DOHH2 (cell line): Measurements from ENCODE around the gene PMIS2.

Experiments used
- H3F3A ChIP-seq: fragments of 200-600 bp; sonication (generic), shearing (Covaris generic); 2 replicates; pipeline ENCODE4 v1.6.0; 2016; ENCODE audit warnings: antibody characterized with exemption, mild to moderate bottlenecking; ENCODE audit not compliant: control insufficient read depth, insufficient read depth
- H3K27ac ChIP-seq: fragments of 200-600 bp; sonication (generic); 2 replicates; pipeline ENCODE4 v1.5.1; 2014; ENCODE audit warnings: low read depth, mild to moderate bottlenecking, low read length, moderate library complexity
- H3K27me3 ChIP-seq: fragments of 200-600 bp; sonication (generic); 2 replicates; pipeline ENCODE4 v1.6.1; 2014; ENCODE audit warnings: mild to moderate bottlenecking, low read length, mixed read lengths; ENCODE audit not compliant: control insufficient read depth
- H3K36me3 ChIP-seq: fragments of 200-600 bp; sonication (generic); 2 replicates; pipeline ENCODE4 v1.6.1; 2014; ENCODE audit warnings: mild to moderate bottlenecking, low read length, moderate library complexity, mixed read lengths; ENCODE audit not compliant: control insufficient read depth
- H3K4me1 ChIP-seq: fragments of 200-600 bp; sonication (generic); 2 replicates; pipeline ENCODE4 v1.6.1; 2014; ENCODE audit warnings: mild to moderate bottlenecking, low read length, mixed read lengths; ENCODE audit not compliant: control insufficient read depth
- H3K4me2 ChIP-seq: fragments of 200-600 bp; sonication (generic); 2 replicates; pipeline ENCODE4 v1.6.0; 2014; ENCODE audit warnings: mild to moderate bottlenecking, low read length, moderate library complexity
- H3K4me3 ChIP-seq: fragments of 200-600 bp; sonication (generic); 2 replicates; pipeline ENCODE4 v1.5.1; 2014; ENCODE audit warnings: mild to moderate bottlenecking, low read length, mixed read lengths
- H3K79me2 ChIP-seq: fragments of 200-600 bp; sonication (generic); 2 replicates; pipeline ENCODE4 v1.6.1; 2014; ENCODE audit warnings: mild to moderate bottlenecking, low read length, mixed read lengths; ENCODE audit not compliant: control insufficient read depth
- H3K9me2 ChIP-seq: fragments of 200-600 bp; sonication (generic); replicated peaks from 2 replicates; pipeline ENCODE4 v1.6.1; 2014; ENCODE audit warnings: mild to moderate bottlenecking, low read length, mixed read lengths; ENCODE audit not compliant: control insufficient read depth
- H3K9me3 ChIP-seq: fragments of 200-600 bp; sonication (generic); 2 replicates; pipeline ENCODE4 v1.6.1; 2014; ENCODE audit warnings: antibody characterized with exemption, low read length, mixed read lengths; ENCODE audit not compliant: control insufficient read depth, insufficient read depth
- H4K20me1 ChIP-seq: fragments of 200-600 bp; sonication (generic); 2 replicates; pipeline ENCODE4 v1.6.0; 2014; ENCODE audit warnings: low read depth, mild to moderate bottlenecking, antibody characterized with exemption, low read length, moderate library complexity; ENCODE audit not compliant: control insufficient read depth, insufficient read depth
- EZH2phosphoT487 ChIP-seq: fragments of 200-600 bp; sonication (generic); IDR thresholded peaks from 2 replicates; pipeline ENCODE4 v1.6.1; 2017; ENCODE audit warnings: borderline replicate concordance, mild to moderate bottlenecking, antibody characterized with exemption, low read length, moderate library complexity, mixed read lengths
- TF ChIP-seq, protein P1 (sequence below): fragments of 200-600 bp; sonication (generic); IDR thresholded peaks from one replicate; pipeline ENCODE4 v1.5.1; 2014; ENCODE audit warnings: antibody characterized with exemption, mild to moderate bottlenecking, low read depth, low read length; ENCODE audit not compliant: poor library complexity, severe bottlenecking

Gene PMIS2

DNA sequence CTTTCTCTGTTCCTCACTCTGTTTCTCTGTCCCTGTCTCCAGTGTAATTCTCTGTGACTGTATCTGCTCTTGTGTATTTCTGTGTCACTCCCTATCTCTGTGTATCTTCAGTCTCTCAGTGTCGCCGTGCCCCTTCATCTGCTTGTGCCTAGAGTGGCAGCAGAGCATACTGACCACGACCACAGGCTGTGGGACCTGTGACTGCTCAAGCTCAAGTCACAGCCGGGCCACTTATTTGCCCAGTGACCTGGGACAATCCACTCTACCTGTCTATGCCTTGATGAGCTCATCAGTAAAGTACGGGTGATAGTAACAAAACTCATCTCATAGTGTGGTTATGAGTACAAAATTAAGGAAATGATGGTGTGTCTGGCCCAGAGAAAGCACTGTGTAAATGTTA is 31.9 kb upstream of the PMIS2 start:
- no peak overlapping the region for H3K4me3 ChIP-seq
- H3K4me2 ChIP-seq, result no peak overlapping the region
- H3K9me2 ChIP-seq, result no peaks in the 10 kb centered on the region
- no peaks in the 10 kb centered on the region for H3K79me2 ChIP-seq
- H3K4me1 ChIP-seq, result peaks cover 6% of the 10 kb centered on the region
- TF ChIP-seq EZH2phosphoT487, result no peak
- TF ChIP-seq, protein P1, sequence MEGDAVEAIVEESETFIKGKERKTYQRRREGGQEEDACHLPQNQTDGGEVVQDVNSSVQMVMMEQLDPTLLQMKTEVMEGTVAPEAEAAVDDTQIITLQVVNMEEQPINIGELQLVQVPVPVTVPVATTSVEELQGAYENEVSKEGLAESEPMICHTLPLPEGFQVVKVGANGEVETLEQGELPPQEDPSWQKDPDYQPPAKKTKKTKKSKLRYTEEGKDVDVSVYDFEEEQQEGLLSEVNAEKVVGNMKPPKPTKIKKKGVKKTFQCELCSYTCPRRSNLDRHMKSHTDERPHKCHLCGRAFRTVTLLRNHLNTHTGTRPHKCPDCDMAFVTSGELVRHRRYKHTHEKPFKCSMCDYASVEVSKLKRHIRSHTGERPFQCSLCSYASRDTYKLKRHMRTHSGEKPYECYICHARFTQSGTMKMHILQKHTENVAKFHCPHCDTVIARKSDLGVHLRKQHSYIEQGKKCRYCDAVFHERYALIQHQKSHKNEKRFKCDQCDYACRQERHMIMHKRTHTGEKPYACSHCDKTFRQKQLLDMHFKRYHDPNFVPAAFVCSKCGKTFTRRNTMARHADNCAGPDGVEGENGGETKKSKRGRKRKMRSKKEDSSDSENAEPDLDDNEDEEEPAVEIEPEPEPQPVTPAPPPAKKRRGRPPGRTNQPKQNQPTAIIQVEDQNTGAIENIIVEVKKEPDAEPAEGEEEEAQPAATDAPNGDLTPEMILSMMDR, result no peak
- no peaks in the 10 kb centered on the region for H3K9me3 ChIP-seq
- H4K20me1 ChIP-seq, result no peaks in the 10 kb centered on the region
- H3F3A ChIP-seq, result no peaks in the 10 kb centered on the region
- H3K27ac ChIP-seq, result no peak overlapping the region
- 0 out of 2 replicates have a peak, but pooled peaks cover 3% of the 10 kb centered on the region for H3K36me3 ChIP-seq
- peaks cover 4% of the 10 kb centered on the region for H3K27me3 ChIP-seq

DNA sequence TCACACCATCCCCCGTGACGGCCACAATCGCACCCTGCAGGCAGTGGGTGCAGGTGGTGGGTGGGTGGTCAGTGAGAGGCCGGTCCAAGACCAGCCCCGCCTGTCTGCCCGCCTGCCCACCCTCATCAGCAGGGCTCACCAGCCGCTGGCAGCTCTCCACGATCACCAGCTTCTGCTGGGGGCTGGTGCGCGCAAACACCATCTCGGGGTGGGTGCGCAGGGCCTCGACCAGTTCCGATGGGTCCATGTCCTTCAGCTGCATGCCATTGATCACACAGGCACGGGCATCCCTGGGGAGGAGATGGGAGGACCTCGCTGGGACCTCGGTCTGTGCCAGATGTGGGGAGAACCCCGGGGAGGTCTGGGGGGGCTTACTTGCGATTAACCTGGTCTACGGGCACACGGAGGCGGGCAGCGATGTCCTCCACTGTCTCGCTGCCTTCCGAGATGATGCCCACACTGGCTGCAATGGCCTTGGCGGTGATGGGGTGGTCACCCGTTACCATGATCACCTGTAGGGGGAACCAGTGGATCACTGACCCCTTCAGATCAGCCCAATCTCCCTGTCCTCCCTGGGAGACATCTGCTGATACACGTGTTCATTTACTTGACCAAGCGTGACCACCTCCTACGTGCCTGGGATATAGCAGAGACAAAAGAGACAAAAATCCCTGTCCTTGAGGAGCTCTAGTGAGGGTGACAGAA is 30.5 kb upstream of the PMIS2 start:
- peaks cover 14% of the 10 kb centered on the region for H3K27me3 ChIP-seq
- no peak overlapping the region for H3K27ac ChIP-seq
- H3K4me1 ChIP-seq, result peaks cover 11% of the 10 kb centered on the region
- no peaks in the 10 kb centered on the region; the same call in 1 of the 2 replicates for H4K20me1 ChIP-seq
- H3F3A ChIP-seq, result no peaks in the 10 kb centered on the region
- H3K4me3 ChIP-seq, result no peak overlapping the region
- H3K9me2 ChIP-seq, result no peaks in the 10 kb centered on the region
- H3K36me3 ChIP-seq, result no peaks in the 10 kb centered on the region
- no peak overlapping the region for H3K4me2 ChIP-seq
- H3K9me3 ChIP-seq, result no peaks in the 10 kb centered on the region
- TF ChIP-seq, protein P1, result peak; percentile 41
- TF ChIP-seq EZH2phosphoT487, result no peak
- no peaks in the 10 kb centered on the region for H3K79me2 ChIP-seq

- no peaks in the 10 kb centered on the region for H3K79me2 ChIP-seq
- H3K4me3 ChIP-seq, result no peak overlapping the region
- no peaks in the 10 kb centered on the region for H3K9me2 ChIP-seq
- peaks cover 11% of the 10 kb centered on the region for H3K4me1 ChIP-seq
- TF ChIP-seq, protein P1, result no peak
- TF ChIP-seq EZH2phosphoT487, result no peak
- H3F3A ChIP-seq, result no peaks in the 10 kb centered on the region
- H3K9me3 ChIP-seq, result no peaks in the 10 kb centered on the region
- H4K20me1 ChIP-seq, result no peaks in the 10 kb centered on the region; the same call in 1 of the 2 replicates
- H3K27ac ChIP-seq, result no peak overlapping the region
- H3K27me3 ChIP-seq, result peaks cover 14% of the 10 kb centered on the region
- no peak overlapping the region for H3K4me2 ChIP-seq
- no peaks in the 10 kb centered on the region for H3K36me3 ChIP-seq
Observed at GRCh38 chr19:35556025-35556590, 29.9 kb upstream of the PMIS2 start.
